ENCODE measurements around the gene WDR45B. TPM values are rescaled to one million over a fixed set of nuclear protein-coding genes. Genes with fewer than 3 reads are reported as not detected.

WDR45B gene
- total and polyA plus RNA-seq, 2 donors (not counting 3 experiments of a cell fraction or from before 2014, with no cell fraction given) = 62.0 to 76.7 TPM

GRCh38 chr17:82568997-82569393 lies 79.2 kb downstream of the WDR45B start:
- H3K27me3 ChIP-seq (ENCODE audit: control insufficient read depth in 2 of 2, insufficient read depth in 2 of 2, low read length in 2 of 2) = no peaks in the 10 kb centered on the region
- DNase-seq (ENCODE audit: low read depth, low spot score) (no peak), FAIRE-seq (no peak)
- intact Hi-C loops (cut with micrococcal nuclease) (no loop called here), dilution Hi-C loops (cut with MboI; ENCODE audit: extremely low pct_ligation_motif_present, low sequenced_read_pairs) (no loop called here)
- no peak overlapping the region for H3K27ac ChIP-seq (ENCODE audit: insufficient read depth, low read depth, low read length)
- CTCF ChIA-PET = no interaction called here
- no peak overlapping the region for H3K4me3 ChIP-seq (replicated peaks in 1 of 3; ENCODE audit: insufficient read depth in 1 of 3, low read depth in 1 of 3, low read length in 3 of 3)
- no peak overlapping the region for H2AFZ ChIP-seq (ENCODE audit: low read depth, low read length)
- BruUV-seq (replicated peaks) = no TSS peak
- no peaks in the 10 kb centered on the region for H3K9me3 ChIP-seq (replicated peaks; ENCODE audit: control insufficient read depth, insufficient read depth, low read length)
- no peaks in the 10 kb centered on the region for H3K9me1 ChIP-seq (replicated peaks; ENCODE audit: control insufficient read depth, extremely low read depth, insufficient read depth, low read length)
- H3K9ac ChIP-seq (replicated peaks; ENCODE audit: extremely low read depth, insufficient read depth, low read length) = no peak overlapping the region
- peaks cover 34% of the 10 kb centered on the region for H3K79me2 ChIP-seq (ENCODE audit: control insufficient read depth, insufficient read depth, low read length)
- POLR2A ChIA-PET = no interaction called here
- H3K4me2 ChIP-seq (ENCODE audit: insufficient read depth, low read length) = no peak overlapping the region
- no peaks in the 10 kb centered on the region for H3K4me1 ChIP-seq (ENCODE audit: control insufficient read depth, extremely low read depth, insufficient read depth, low read length)
- peaks cover 6 to 33% of the 10 kb centered on the region in 2 experiments for H3K36me3 ChIP-seq (ENCODE audit: control insufficient read depth in 2 of 2, extremely low read depth in 1 of 2, insufficient read depth in 2 of 2, low read length in 2 of 2)
- no peaks in the 10 kb centered on the region for H4K20me1 ChIP-seq (replicated peaks; ENCODE audit: control insufficient read depth, extremely low read depth, insufficient read depth, low read length)
- TF ChIP-seq EZH2 (IDR thresholded peaks at IDR 0.05; ENCODE audit: borderline replicate concordance, low read depth, low read length, severe bottlenecking) = no peak
- no peak for TF ChIP-seq POLR2AphosphoS5 (IDR thresholded peaks at IDR 0.05; ENCODE audit: insufficient read depth, low read depth, low read length)
- no peak for TF ChIP-seq JUN (IDR thresholded peaks at IDR 0.05; ENCODE audit: borderline replicate concordance, insufficient read depth, insufficient read length, low read depth)
- no peak for TF ChIP-seq MYC (IDR thresholded peaks at IDR 0.05; ENCODE audit: low read depth, low read length)
- TF ChIP-seq GATA2 (IDR thresholded peaks at IDR 0.05; ENCODE audit: insufficient read depth, insufficient read length, low read depth, low read length) = no peak
- TF ChIP-seq FOS (IDR thresholded peaks at IDR 0.05; ENCODE audit: borderline replicate concordance, insufficient read depth, low read length) = no peak
- no peak for TF ChIP-seq POLR2A (IDR thresholded peaks at IDR 0.05; ENCODE audit: low read depth, low read length)
- TF ChIP-seq MAX (IDR thresholded peaks at IDR 0.05; ENCODE audit: insufficient read depth, insufficient read length) = no peak
- no peak for TF ChIP-seq CTCF (IDR thresholded peaks at IDR 0.05; ENCODE audit: extremely low read depth in 1 of 2, insufficient read depth in 1 of 2, low read depth in 1 of 2, low read length in 2 of 2)
